ENCODE data around the gene PDE4D. TPM values are rescaled to one million over a fixed set of nuclear protein-coding genes. Genes with fewer than 3 reads are reported as not detected.

Gene PDE4D
- total RNA-seq, 2 experiments from 2014 or later, result 164 to 175 TPM

DNA sequence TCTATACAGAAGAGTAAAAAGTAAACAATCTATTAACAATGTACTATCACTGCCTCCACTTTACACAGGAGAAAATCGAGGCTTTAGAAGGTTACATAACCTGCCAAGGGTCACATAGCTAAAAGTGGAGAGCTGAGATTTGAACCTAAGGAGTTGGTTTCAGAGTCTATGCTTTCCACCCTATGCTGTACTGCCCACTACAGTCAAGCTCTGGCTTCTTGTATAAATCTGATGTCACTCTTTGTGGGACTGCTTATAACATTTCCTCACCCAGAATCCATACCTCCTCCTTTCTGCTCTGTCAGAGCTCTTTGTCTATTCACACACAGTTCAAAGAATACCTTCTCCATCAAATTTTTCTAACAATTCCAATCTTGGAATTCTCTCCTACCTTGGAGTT, 807.5 kb downstream of the PDE4D start:
- Histone ChIP-seq H3K9me3 (ENCODE audit: control insufficient read depth in 1 of 2, insufficient read depth in 1 of 2, low read length in 2 of 2) (no peaks in the 10 kb centered on the region), H3K27ac (ENCODE audit: low read depth in 1 of 2, low read length in 2 of 2) (no peak overlapping the region), H3K4me3 (ENCODE audit: low read length) (no peak overlapping the region), H3K4me1 (ENCODE audit: insufficient read depth, low read length) (no peaks in the 10 kb centered on the region), H3K36me3 (ENCODE audit: insufficient read depth, low read length) (no peaks in the 10 kb centered on the region), H3K27me3 (ENCODE audit: control insufficient read depth in 1 of 2, insufficient read depth in 2 of 2, low read length in 2 of 2) (no peaks in the 10 kb centered on the region)
- H3K27ac Mint-ChIP-seq, result no peak overlapping the region
- no peaks in the 10 kb centered on the region for H3K36me3 Mint-ChIP-seq (ENCODE audit: low read depth)
- intact Hi-C loops (cut with DNase I, micrococcal nuclease), result loop anchor here (5.0 kb wide), 4 partner anchors 36 to 71 kb away; no protein-coding TSS in a partner anchor
- no peak for TF ChIP-seq CTCF (IDR thresholded peaks at IDR 0.05)
- no peaks in the 10 kb centered on the region for H3K4me1 Mint-ChIP-seq (ENCODE audit: low read depth)
- no peaks in the 10 kb centered on the region for H3K9me3 Mint-ChIP-seq
- CTCF ChIA-PET, result interaction anchor here (1.0 to 1.8 kb wide), 9 partner anchors 11 to 199 kb away, joined by 3 to 7 read pairs (median 3); no protein-coding TSS in a partner anchor
- ATAC-seq (ENCODE audit: poor library complexity) (peak; percentile 41), DNase-seq (peak in 2 of 14 experiments; percentile 17 to 19)
- H3K27me3 Mint-ChIP-seq, result peaks cover 3% of the 10 kb centered on the region
- H3K4me3 Mint-ChIP-seq, result no peak overlapping the region
- POLR2A ChIA-PET, result interaction anchor here (0.9 to 1.3 kb wide), 3 partner anchors 42 to 48 kb away, joined by 3 to 4 read pairs (median 3); no protein-coding TSS in a partner anchor

DNA sequence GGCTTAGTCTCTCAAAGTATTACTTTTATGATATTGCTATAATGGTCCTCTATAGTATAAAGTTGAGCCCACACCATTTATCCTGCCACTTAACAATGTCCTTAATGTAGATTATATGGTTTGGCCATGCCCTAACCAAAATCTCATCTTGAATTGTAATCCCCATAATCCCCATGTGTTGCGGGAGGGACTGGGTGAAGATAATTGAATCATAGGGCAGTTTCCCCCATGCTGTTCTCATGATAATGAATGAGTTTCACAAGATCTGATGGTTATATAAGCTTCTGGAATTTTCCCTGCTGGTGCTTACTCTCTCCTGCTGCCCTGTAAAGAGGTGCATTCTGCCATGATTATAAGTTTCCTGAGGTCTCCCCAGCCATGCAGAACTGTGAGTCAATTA, 811.8 kb downstream of the PDE4D start:
- Histone ChIP-seq H3K27me3 (ENCODE audit: control insufficient read depth in 1 of 2, insufficient read depth in 2 of 2, low read length in 2 of 2) (no peaks in the 10 kb centered on the region), H3K4me3 (ENCODE audit: low read length) (no peak overlapping the region), H3K9me3 (ENCODE audit: control insufficient read depth in 1 of 2, insufficient read depth in 1 of 2, low read length in 2 of 2) (no peaks in the 10 kb centered on the region), H3K36me3 (ENCODE audit: insufficient read depth, low read length) (no peaks in the 10 kb centered on the region), H3K4me1 (ENCODE audit: insufficient read depth, low read length) (no peaks in the 10 kb centered on the region), H3K27ac (ENCODE audit: low read depth in 1 of 2, low read length in 2 of 2) (no peak overlapping the region)
- TF ChIP-seq CTCF (IDR thresholded peaks at IDR 0.05), result no peak
- Mint-ChIP-seq H3K4me1 (ENCODE audit: low read depth) (no peaks in the 10 kb centered on the region), H3K4me3 (no peak overlapping the region), H3K36me3 (ENCODE audit: low read depth) (no peaks in the 10 kb centered on the region), H3K27me3 (peaks cover 5% of the 10 kb centered on the region), H3K9me3 (no peaks in the 10 kb centered on the region), H3K27ac (no peak overlapping the region)
- ChIA-PET CTCF (no interaction called here), POLR2A (no interaction called here)
- DNase-seq, result no peak
- intact Hi-C loops (cut with DNase I, micrococcal nuclease), result loop anchor here in 1 of 2 experiments (5.0 kb wide), 1 partner anchor 34 kb away; no protein-coding TSS in a partner anchor
- no peak for ATAC-seq (ENCODE audit: poor library complexity)

DNA sequence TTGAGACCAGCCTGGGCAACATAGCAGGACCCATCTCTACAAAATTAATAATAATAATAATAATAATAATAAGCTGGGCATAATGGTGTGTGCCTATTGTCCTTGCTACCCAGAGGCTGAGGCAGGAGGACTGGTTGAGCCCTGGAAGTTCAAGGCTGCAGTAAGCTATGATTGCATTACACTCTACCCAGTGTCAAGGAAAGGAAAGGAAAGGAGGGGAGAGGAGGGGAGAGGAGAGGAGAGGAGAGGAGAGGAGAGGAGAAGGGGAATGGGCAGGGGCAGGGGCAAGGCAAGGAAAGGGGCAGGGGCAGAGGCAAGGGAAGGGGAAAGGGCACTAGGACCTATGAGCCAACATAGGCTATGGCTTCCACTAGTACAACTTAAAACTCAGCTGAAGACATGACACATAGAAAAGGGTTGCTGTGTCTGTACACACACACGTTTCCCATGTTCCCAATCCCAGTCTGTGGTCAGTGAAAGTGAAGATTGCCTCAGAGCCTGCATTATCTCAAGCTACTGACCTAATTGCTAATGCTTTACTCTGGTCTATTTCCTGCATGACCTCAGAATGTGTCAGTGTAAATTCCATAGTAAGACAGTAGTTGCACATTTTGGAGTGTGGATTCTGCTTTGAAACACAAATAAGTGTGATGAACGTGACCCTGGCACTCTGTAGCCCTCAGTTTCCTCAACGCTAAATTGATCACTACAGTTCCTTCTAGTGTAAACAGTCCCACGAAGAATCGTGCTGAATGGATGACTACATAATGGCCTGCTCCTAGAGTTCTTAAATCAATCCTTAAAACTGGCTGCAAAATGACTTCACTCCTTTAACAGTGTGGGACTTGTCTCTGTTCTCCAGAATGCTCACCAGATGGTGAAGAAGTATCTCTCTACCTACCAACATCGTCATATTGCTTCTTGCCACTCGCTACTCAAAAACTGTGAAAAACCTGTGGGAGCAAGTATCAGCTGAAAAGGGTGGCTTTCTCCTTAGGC, 813.6 kb downstream of the PDE4D start:
- Histone ChIP-seq H3K4me3 (ENCODE audit: low read length) (no peak overlapping the region), H3K36me3 (ENCODE audit: insufficient read depth, low read length) (no peaks in the 10 kb centered on the region), H3K27ac (ENCODE audit: low read depth in 1 of 2, low read length in 2 of 2) (no peak overlapping the region), H3K27me3 (ENCODE audit: control insufficient read depth in 1 of 2, insufficient read depth in 2 of 2, low read length in 2 of 2) (no peaks in the 10 kb centered on the region), H3K9me3 (ENCODE audit: control insufficient read depth in 1 of 2, insufficient read depth in 1 of 2, low read length in 2 of 2) (no peaks in the 10 kb centered on the region), H3K4me1 (ENCODE audit: insufficient read depth, low read length) (no peaks in the 10 kb centered on the region)
- ChIA-PET CTCF (interaction anchor here (1.0 kb wide), 1 partner anchor 23 kb away, joined by 3 read pairs; no protein-coding TSS in a partner anchor), POLR2A (no interaction called here)
- no peak overlapping the region for H3K4me3 Mint-ChIP-seq
- TF ChIP-seq CTCF (IDR thresholded peaks at IDR 0.05), result no peak
- peaks cover 5% of the 10 kb centered on the region for H3K27me3 Mint-ChIP-seq
- H3K4me1 Mint-ChIP-seq (ENCODE audit: low read depth), result no peaks in the 10 kb centered on the region
- H3K9me3 Mint-ChIP-seq, result no peaks in the 10 kb centered on the region
- intact Hi-C loops (cut with DNase I, micrococcal nuclease), result loop anchor here in 1 of 2 experiments (5.0 kb wide), 1 partner anchor 33 kb away; no protein-coding TSS in a partner anchor
- DNase-seq (no peak), ATAC-seq (ENCODE audit: poor library complexity) (no peak)
- H3K36me3 Mint-ChIP-seq (ENCODE audit: low read depth), result no peaks in the 10 kb centered on the region
- no peak overlapping the region for H3K27ac Mint-ChIP-seq
